DND-41 (cell line): Measurements from ENCODE around the gene CRY2.

ENCODE experiments used
- ATAC-seq: fragments of 200-7000 bp; cut with Tn5 transposase; 3 replicates; pipeline ENCODE4 v1.9.1; 2021; ENCODE audit warnings: low read depth; ENCODE audit not compliant: insufficient read depth
- DNase-seq: peaks from one replicate; pipeline ENCODE4 v3.0.0-alpha.2; 2020
- H2AFZ ChIP-seq: 2 replicates; pipeline ENCODE4 v1.6.0; 2012; ENCODE audit warnings: low read depth, low read length
- H3K27ac ChIP-seq: 2 replicates; pipeline ENCODE4 v1.5.1; 2012; ENCODE audit warnings: low read length, inconsistent platforms
- H3K27me3 ChIP-seq: fragments of 200-600 bp; sonication (generic); 2 replicates; pipeline ENCODE4 v1.6.0; 2012; ENCODE audit warnings: low read length, mild to moderate bottlenecking, inconsistent platforms; ENCODE audit not compliant: insufficient read depth, poor library complexity
- H3K36me3 ChIP-seq: 2 replicates; pipeline ENCODE4 v1.5.1; 2012; ENCODE audit warnings: low read length, inconsistent platforms; ENCODE audit not compliant: insufficient read depth
- H3K4me1 ChIP-seq: 2 replicates; pipeline ENCODE4 v1.5.1; 2012; ENCODE audit warnings: mild to moderate bottlenecking, low read length; ENCODE audit not compliant: insufficient read depth
- H3K4me2 ChIP-seq: 2 replicates; pipeline ENCODE4 v1.6.0; 2012; ENCODE audit warnings: mild to moderate bottlenecking, moderate library complexity, low read length, inconsistent platforms; ENCODE audit not compliant: insufficient read depth
- H3K4me3 ChIP-seq, 2 experiments: fragments of 200-600 bp in 1 of 2; shearing (Covaris generic) in 1 of 2; 2 replicates each; pipeline ENCODE4 v1.5.1; 2012 to 2016; ENCODE audit warnings: inconsistent platforms in 2 of 2, low read length in 2 of 2, mild to moderate bottlenecking in 2 of 2, low read depth in 1 of 2, moderate library complexity in 1 of 2
- H3K79me2 ChIP-seq: 2 replicates; pipeline ENCODE4 v1.6.0; 2012; ENCODE audit warnings: low read length, inconsistent platforms; ENCODE audit not compliant: insufficient read depth
- H3K9ac ChIP-seq: 2 replicates; pipeline ENCODE4 v1.6.0; 2012; ENCODE audit warnings: low read depth, mild to moderate bottlenecking, inconsistent platforms, low read length, moderate library complexity
- H3K9me3 ChIP-seq: 2 replicates; pipeline ENCODE4 v1.5.1; 2012; ENCODE audit warnings: low read length, moderate library complexity, mild to moderate bottlenecking, inconsistent platforms; ENCODE audit not compliant: insufficient read depth, severe bottlenecking
- H4K20me1 ChIP-seq: 2 replicates; pipeline ENCODE4 v1.6.0; 2012; ENCODE audit warnings: low read length; ENCODE audit not compliant: insufficient read depth
- EZH2 ChIP-seq: IDR thresholded peaks from 3 replicates; pipeline ENCODE4 v1.6.1; 2012; ENCODE audit warnings: borderline replicate concordance, low read depth, mild to moderate bottlenecking, moderate library complexity, low read length, inconsistent platforms; ENCODE audit not compliant: severe bottlenecking
- TF ChIP-seq, protein P1 (sequence below): IDR thresholded peaks from 2 replicates; pipeline ENCODE4 v1.5.1; 2012; ENCODE audit warnings: borderline replicate concordance, low read length, moderate library complexity, mild to moderate bottlenecking; ENCODE audit not compliant: poor library complexity, severe bottlenecking; ENCODE audit errors: extremely low read depth

Gene CRY2

DNA sequence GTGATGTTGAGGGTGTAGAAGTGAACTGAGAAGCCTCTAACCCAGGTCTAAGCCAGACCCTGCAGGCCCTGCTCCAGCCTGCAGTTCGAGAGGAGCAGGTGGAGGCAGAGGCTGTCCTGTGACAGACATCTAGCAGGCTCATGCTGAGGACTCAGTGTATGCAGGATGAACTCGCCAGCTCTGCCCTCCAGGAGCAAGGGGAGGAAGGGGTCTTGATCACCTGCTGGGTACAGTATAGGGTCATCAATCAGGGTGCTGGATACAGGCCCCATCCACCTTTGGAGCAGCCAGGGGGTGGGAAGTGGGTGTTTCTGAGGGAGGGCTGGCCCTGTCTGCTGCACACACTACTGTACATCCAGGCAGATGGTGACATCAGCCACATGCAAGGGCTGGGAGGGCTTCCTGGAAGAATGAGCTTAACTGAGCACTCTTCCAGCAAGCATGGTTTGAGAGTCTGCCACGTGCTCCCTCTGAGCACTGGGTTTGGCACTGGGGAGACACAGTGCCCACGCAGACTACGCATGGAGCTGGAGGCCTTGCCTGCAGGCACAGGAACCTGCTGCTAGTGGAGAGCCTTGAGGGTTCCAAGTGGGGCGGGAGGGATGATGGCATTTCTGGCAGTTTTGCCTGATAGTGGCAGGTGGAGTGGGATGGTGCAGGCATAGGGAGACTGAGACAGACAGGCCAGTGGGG lies 47.4 kb downstream of the CRY2 start:
- Histone ChIP-seq H3K4me3 (no peak overlapping the region), H3K27ac (no peak overlapping the region), H3K9me3 (no peaks in the 10 kb centered on the region), H3K4me2 (no peak overlapping the region), H3K4me1 (no peaks in the 10 kb centered on the region), H3K79me2 (no peaks in the 10 kb centered on the region), H4K20me1 (peaks cover 5% of the 10 kb centered on the region; the same call in 1 of the 2 replicates), H3K36me3 (no peaks in the 10 kb centered on the region), H3K27me3 (no peaks in the 10 kb centered on the region), H3K9ac (no peak overlapping the region), H2AFZ (no peak overlapping the region)
- DNase-seq (no peak), ATAC-seq (0 out of 3 replicates have a peak, but pooled peaks have one; percentile 23)
- no peak for TF ChIP-seq EZH2
- TF ChIP-seq, protein P1, sequence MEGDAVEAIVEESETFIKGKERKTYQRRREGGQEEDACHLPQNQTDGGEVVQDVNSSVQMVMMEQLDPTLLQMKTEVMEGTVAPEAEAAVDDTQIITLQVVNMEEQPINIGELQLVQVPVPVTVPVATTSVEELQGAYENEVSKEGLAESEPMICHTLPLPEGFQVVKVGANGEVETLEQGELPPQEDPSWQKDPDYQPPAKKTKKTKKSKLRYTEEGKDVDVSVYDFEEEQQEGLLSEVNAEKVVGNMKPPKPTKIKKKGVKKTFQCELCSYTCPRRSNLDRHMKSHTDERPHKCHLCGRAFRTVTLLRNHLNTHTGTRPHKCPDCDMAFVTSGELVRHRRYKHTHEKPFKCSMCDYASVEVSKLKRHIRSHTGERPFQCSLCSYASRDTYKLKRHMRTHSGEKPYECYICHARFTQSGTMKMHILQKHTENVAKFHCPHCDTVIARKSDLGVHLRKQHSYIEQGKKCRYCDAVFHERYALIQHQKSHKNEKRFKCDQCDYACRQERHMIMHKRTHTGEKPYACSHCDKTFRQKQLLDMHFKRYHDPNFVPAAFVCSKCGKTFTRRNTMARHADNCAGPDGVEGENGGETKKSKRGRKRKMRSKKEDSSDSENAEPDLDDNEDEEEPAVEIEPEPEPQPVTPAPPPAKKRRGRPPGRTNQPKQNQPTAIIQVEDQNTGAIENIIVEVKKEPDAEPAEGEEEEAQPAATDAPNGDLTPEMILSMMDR: no peak

DNA sequence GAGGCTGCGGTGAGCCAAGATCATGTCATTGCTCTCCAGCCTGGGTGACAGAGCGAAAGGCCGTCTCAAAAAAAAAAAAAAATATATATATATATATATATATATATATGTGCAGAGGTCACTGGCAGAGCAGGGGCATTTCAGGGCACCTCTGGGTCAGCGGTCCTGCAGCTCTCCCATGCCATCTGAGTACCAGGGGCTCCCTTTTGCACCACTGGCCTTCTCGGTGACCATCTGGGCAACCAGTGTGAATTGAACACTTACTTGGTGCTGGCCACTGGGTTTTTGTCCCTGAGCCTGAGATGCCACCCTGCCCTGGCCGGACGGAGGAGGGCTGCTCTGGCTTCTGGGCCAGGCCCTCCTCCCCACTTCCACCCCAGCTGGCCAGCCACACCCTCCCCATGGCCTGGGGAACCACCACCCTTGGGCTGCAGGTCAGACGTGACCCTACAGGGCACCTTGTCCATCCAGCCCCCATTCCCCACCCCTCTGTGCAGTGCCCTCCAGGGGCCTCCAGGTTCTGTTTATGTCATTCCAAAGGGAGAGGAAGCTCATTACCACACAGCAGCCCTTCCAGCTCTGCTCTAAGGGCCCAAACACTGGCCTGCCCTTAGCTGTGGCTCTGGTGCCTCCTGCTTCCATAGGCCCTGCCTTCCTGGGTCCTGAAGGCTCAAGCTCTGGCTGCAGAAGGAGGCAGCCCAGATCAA lies 48.4 kb downstream of the CRY2 start:
- Histone ChIP-seq H3K79me2 (no peaks in the 10 kb centered on the region), H2AFZ (no peak overlapping the region), H3K4me1 (no peaks in the 10 kb centered on the region), H3K27me3 (no peaks in the 10 kb centered on the region), H3K4me2 (no peak overlapping the region), H4K20me1 (peaks cover 5% of the 10 kb centered on the region; the same call in 1 of the 2 replicates), H3K4me3 (no peak overlapping the region), H3K9me3 (no peaks in the 10 kb centered on the region), H3K27ac (no peak overlapping the region), H3K9ac (no peak overlapping the region), H3K36me3 (no peaks in the 10 kb centered on the region)
- TF ChIP-seq, protein P1: no peak
- no peak for TF ChIP-seq EZH2
- ATAC-seq: no peak
- no peak for DNase-seq

DNA sequence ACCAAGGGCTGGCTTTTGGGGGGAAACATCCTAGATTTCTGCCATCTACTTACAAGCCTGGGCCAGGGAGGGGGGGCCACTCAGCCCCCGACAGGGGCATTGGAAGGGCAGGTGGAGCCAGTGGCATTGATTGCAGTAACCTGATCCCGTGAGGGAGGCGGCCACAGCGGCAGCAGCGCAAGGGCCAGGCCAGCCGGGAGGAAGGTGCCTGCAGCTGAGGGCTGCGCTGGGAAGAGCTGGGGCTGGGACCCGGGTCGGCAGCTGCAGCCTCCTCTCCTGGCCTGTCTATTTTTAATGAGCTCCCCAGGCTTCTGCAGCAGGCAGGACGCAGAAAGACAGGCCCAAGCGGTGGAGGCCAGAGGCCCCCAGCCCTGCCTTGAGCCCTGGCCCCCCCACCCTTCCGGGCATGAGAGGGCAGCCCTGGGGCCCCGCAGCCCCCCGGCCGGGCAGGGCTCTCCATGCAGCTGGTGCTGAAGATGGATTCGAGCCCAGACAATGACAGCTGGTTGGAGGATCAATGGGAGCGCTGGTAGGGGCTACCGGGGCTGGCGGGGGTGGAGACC lies 49.2 kb downstream of the CRY2 start:
- no peak overlapping the region for H3K27ac ChIP-seq
- H3K4me1 ChIP-seq: no peaks in the 10 kb centered on the region
- H3K9me3 ChIP-seq: no peaks in the 10 kb centered on the region
- no peak overlapping the region for H3K4me2 ChIP-seq
- ATAC-seq (0 out of 3 replicates have a peak, but pooled peaks have one; percentile 4), DNase-seq (no peak)
- no peaks in the 10 kb centered on the region for H3K27me3 ChIP-seq
- H3K4me3 ChIP-seq: no peak overlapping the region
- no peaks in the 10 kb centered on the region for H3K79me2 ChIP-seq
- TF ChIP-seq, protein P1: no peak
- TF ChIP-seq EZH2: no peak
- no peaks in the 10 kb centered on the region for H3K36me3 ChIP-seq
- H4K20me1 ChIP-seq: 0 out of 2 replicates have a peak, but pooled peaks cover 5% of the 10 kb centered on the region
- H3K9ac ChIP-seq: no peak overlapping the region
- H2AFZ ChIP-seq: no peak overlapping the region
